HFFc6 (cell line): ENCODE data around the gene NOC4L. TPM values are rescaled to one million over a fixed set of nuclear protein-coding genes. Genes with fewer than 3 reads are reported as not detected.

Experiments used
- DNase-seq: peaks from one replicate; pipeline ENCODE4 v3.0.0-alpha.2; 2018
- H3K27ac Mint-ChIP-seq: 2 replicates; pipeline ENCODE4 v1.8.0; 2020; ENCODE audit warnings: mild to moderate bottlenecking, mixed read lengths
- H3K27me3 Mint-ChIP-seq: 2 replicates; pipeline ENCODE4 v1.8.0; 2021; ENCODE audit warnings: mild to moderate bottlenecking, moderate library complexity, mixed read lengths; ENCODE audit not compliant: insufficient read depth
- H3K36me3 Mint-ChIP-seq: 2 replicates; pipeline ENCODE4 v1.8.0; 2021; ENCODE audit warnings: low read depth, mixed read lengths
- H3K4me1 Mint-ChIP-seq: 2 replicates; pipeline ENCODE4 v1.8.0; 2020; ENCODE audit warnings: low read depth, mixed read lengths
- H3K4me3 Mint-ChIP-seq: 2 replicates; pipeline ENCODE4 v1.8.0; 2020; ENCODE audit warnings: mild to moderate bottlenecking, moderate library complexity, mixed read lengths
- H3K9me3 Mint-ChIP-seq: 2 replicates; pipeline ENCODE4 v1.8.0; 2020; ENCODE audit warnings: mild to moderate bottlenecking, mixed read lengths
- total RNA-seq, 6 experiments: library from RNA; stranded (reverse); fragmentation: NEBNext Ultra II Directional; extraction: Animal tissue kit (Norgen Biotek cat#: 25700); gene quantifications; 2 replicates in 1 of 6; 3 replicates in 5 of 6; pipeline ENCODE4 v1.2.3, GENCODE V29; 2021
- TF ChIP-seq, protein P1 (sequence below): fragments of 200-600 bp; sonication (generic); IDR thresholded peaks from 2 replicates; pipeline ENCODE4 v1.5.0; 2021; ENCODE audit warnings: antibody characterized with exemption, mild to moderate bottlenecking

The NOC4L gene
- total RNA-seq, 6 experiments from 2014 or later = 25.8 to 33.5 (median 31.3) TPM

DNA sequence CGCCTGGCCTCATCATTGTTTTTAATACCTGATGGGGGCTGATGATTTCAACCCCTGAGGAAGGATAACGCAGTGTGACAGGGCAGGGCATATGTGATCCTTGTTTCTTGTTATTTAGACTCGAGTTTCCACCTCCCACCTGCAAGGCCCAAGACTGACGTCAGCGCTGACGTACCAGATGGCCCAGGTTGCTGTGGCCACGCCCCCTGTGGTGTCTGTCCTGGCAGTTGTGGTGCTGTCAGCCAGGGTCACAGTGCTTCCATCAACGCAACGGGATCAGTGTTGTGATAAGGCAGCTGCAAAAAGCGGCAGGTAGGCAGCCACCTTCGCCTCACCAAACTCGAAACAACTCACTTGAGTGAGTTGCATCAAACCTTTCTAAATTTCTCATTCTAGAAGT lies 18.5 kb upstream of the NOC4L start:
- peaks cover 48% of the 10 kb centered on the region for H3K36me3 Mint-ChIP-seq
- H3K27me3 Mint-ChIP-seq = no peaks in the 10 kb centered on the region; the same call in none of the 2 replicates
- TF ChIP-seq, protein P1, sequence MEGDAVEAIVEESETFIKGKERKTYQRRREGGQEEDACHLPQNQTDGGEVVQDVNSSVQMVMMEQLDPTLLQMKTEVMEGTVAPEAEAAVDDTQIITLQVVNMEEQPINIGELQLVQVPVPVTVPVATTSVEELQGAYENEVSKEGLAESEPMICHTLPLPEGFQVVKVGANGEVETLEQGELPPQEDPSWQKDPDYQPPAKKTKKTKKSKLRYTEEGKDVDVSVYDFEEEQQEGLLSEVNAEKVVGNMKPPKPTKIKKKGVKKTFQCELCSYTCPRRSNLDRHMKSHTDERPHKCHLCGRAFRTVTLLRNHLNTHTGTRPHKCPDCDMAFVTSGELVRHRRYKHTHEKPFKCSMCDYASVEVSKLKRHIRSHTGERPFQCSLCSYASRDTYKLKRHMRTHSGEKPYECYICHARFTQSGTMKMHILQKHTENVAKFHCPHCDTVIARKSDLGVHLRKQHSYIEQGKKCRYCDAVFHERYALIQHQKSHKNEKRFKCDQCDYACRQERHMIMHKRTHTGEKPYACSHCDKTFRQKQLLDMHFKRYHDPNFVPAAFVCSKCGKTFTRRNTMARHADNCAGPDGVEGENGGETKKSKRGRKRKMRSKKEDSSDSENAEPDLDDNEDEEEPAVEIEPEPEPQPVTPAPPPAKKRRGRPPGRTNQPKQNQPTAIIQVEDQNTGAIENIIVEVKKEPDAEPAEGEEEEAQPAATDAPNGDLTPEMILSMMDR = no peak
- H3K9me3 Mint-ChIP-seq = no peaks in the 10 kb centered on the region
- H3K4me1 Mint-ChIP-seq = no peaks in the 10 kb centered on the region
- H3K4me3 Mint-ChIP-seq = no peak overlapping the region
- DNase-seq = no peak
- no peak overlapping the region for H3K27ac Mint-ChIP-seq

- Mint-ChIP-seq H3K4me3 (no peak overlapping the region), H3K4me1 (no peaks in the 10 kb centered on the region), H3K36me3 (peaks cover 51% of the 10 kb centered on the region)
Observed at GRCh38 chr12:132127041-132127440, 17.2 kb upstream of the NOC4L start.

DNA sequence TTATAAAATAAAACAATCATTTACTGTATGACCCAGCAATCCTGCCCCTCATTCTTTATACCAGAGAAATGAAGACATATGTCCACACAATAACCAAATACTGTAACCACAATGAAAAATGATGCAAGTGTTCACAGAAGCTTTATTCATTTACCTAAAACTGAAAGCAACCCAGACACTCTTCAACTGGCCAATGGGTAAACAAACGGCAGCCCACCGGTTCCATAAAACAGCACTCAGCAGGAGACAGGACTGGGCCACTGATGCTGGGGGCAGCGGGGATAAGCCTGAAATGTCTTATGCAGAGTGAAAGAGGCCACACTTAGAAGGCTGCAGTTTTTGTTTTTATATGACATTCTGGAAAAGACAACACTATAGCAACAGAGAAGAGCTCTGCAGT lies 15.2 kb upstream of the NOC4L start:
- DNase-seq = no peak
- no peaks in the 10 kb centered on the region for H3K4me1 Mint-ChIP-seq
- H3K27me3 Mint-ChIP-seq = no peaks in the 10 kb centered on the region; the same call in none of the 2 replicates
- no peak overlapping the region for H3K4me3 Mint-ChIP-seq
- no peaks in the 10 kb centered on the region for H3K9me3 Mint-ChIP-seq
- no peak overlapping the region for H3K27ac Mint-ChIP-seq
- peaks cover 48% of the 10 kb centered on the region for H3K36me3 Mint-ChIP-seq
- TF ChIP-seq, protein P1 = no peak

More at GRCh38 chr12:132127041-132127440, 17.2 kb upstream of the NOC4L start:
- no peaks in the 10 kb centered on the region for H3K9me3 Mint-ChIP-seq
- TF ChIP-seq, protein P1 = no peak
- H3K27me3 Mint-ChIP-seq = no peaks in the 10 kb centered on the region; the same call in none of the 2 replicates
- no peak overlapping the region for H3K27ac Mint-ChIP-seq
- DNase-seq = no peak

DNA sequence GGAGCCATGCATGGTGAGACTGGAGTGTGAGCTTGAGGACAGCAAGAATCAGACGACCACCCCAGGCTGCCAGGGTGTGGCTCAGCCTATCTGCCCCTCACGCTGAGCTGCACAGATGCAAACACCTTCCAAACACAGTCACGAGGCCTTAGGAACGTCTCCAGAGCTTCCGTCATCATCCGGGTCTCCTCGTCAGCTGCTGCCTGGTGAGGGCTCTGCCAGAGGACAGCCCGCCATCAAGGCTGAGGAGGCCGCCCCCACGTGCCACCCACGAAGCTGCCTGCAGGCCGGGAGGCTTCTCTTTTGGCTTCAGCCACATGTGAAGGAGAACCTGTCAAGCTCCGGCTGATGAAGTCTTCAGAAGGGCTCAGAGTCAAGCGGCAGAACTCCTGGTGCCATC lies 13.6 kb upstream of the NOC4L start:
- DNase-seq = no peak
- Mint-ChIP-seq H3K27ac (no peak overlapping the region), H3K9me3 (no peaks in the 10 kb centered on the region), H3K4me3 (no peak overlapping the region), H3K36me3 (peaks cover 37% of the 10 kb centered on the region), H3K4me1 (no peaks in the 10 kb centered on the region), H3K27me3 (no peaks in the 10 kb centered on the region; the same call in none of the 2 replicates)
- TF ChIP-seq, protein P1 = no peak

DNA sequence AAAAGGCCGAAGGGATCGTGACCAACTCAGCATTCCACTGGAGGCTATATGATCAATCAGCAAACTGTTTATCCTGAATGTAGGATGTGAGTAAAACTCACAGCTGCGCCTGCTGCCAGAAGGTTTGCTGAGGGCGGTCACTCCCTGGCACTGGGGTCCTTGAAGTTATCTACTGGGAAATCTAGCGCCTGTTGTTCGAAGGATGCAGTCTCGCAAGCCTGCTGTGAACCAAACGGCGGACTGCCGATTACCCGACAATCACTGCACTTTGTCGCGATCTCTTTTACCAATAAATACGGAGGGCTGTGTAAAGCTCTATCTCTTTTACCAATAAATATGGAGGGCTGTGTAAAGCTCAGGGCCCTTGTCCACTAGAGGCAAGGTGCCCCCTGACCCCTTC lies 13.0 kb upstream of the NOC4L start:
- Mint-ChIP-seq H3K9me3 (no peaks in the 10 kb centered on the region), H3K4me1 (no peaks in the 10 kb centered on the region), H3K4me3 (no peak overlapping the region), H3K27ac (no peak overlapping the region), H3K36me3 (peaks cover 32% of the 10 kb centered on the region), H3K27me3 (no peaks in the 10 kb centered on the region; the same call in none of the 2 replicates)
- TF ChIP-seq, protein P1 = no peak
- no peak for DNase-seq

- Mint-ChIP-seq H3K9me3 (no peaks in the 10 kb centered on the region), H3K4me1 (peaks cover 1% of the 10 kb centered on the region; the same call in 1 of the 2 replicates), H3K27me3 (no peaks in the 10 kb centered on the region; the same call in 1 of the 2 replicates), H3K4me3 (no peak overlapping the region), H3K36me3 (peaks cover 28% of the 10 kb centered on the region), H3K27ac (no peak overlapping the region)
- TF ChIP-seq, protein P1 = no peak
- DNase-seq = no peak
Observed at GRCh38 chr12:132131952-132132351, 12.3 kb upstream of the NOC4L start.
